ENCODE measurements around the gene DPM2.

Gene DPM2

DNA sequence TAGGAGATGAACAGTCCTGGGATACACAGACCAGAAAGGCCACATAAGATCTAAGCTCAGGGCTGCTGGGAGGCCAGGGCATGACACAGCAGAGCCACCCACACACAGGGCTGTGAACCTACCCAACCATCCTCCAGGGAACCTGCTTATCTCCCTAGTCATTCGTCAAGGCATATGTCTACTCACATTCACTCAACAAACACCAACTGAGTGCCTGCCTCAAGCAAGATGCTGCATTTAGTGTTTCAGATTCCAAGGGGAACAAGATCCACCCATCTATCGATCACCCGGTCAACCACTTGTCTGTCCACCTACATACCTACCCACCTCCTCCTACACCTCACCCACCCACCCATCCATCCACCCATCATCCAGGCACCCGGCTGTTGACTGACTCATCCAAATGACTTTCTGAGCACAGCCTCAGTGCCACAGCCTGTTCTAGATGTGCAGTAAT is 1.9 kb downstream of the DPM2 start:
- no peak for TF ChIP-seq TCF12 (IDR thresholded peaks at IDR 0.05; ENCODE audit: low read depth)
- TF ChIP-seq, protein P1, sequence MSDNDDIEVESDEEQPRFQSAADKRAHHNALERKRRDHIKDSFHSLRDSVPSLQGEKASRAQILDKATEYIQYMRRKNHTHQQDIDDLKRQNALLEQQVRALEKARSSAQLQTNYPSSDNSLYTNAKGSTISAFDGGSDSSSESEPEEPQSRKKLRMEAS (IDR thresholded peaks at IDR 0.05): no peak
- TF ChIP-seq EGR1 (IDR thresholded peaks at IDR 0.05): no peak
- TF ChIP-seq, protein P2, sequence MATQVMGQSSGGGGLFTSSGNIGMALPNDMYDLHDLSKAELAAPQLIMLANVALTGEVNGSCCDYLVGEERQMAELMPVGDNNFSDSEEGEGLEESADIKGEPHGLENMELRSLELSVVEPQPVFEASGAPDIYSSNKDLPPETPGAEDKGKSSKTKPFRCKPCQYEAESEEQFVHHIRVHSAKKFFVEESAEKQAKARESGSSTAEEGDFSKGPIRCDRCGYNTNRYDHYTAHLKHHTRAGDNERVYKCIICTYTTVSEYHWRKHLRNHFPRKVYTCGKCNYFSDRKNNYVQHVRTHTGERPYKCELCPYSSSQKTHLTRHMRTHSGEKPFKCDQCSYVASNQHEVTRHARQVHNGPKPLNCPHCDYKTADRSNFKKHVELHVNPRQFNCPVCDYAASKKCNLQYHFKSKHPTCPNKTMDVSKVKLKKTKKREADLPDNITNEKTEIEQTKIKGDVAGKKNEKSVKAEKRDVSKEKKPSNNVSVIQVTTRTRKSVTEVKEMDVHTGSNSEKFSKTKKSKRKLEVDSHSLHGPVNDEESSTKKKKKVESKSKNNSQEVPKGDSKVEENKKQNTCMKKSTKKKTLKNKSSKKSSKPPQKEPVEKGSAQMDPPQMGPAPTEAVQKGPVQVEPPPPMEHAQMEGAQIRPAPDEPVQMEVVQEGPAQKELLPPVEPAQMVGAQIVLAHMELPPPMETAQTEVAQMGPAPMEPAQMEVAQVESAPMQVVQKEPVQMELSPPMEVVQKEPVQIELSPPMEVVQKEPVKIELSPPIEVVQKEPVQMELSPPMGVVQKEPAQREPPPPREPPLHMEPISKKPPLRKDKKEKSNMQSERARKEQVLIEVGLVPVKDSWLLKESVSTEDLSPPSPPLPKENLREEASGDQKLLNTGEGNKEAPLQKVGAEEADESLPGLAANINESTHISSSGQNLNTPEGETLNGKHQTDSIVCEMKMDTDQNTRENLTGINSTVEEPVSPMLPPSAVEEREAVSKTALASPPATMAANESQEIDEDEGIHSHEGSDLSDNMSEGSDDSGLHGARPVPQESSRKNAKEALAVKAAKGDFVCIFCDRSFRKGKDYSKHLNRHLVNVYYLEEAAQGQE (IDR thresholded peaks at IDR 0.05; ENCODE audit: low read depth): no peak
- no peak for TF ChIP-seq TAF1 (IDR thresholded peaks at IDR 0.05; ENCODE audit: low read depth)
- no peak for TF ChIP-seq CEBPB (IDR thresholded peaks at IDR 0.05)
- TF ChIP-seq CREB1 (IDR thresholded peaks at IDR 0.05; ENCODE audit: low read depth): no peak
- TF ChIP-seq, protein P3, sequence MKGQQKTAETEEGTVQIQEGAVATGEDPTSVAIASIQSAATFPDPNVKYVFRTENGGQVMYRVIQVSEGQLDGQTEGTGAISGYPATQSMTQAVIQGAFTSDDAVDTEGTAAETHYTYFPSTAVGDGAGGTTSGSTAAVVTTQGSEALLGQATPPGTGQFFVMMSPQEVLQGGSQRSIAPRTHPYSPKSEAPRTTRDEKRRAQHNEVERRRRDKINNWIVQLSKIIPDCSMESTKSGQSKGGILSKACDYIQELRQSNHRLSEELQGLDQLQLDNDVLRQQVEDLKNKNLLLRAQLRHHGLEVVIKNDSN (IDR thresholded peaks at IDR 0.05): no peak
- no peak for TF ChIP-seq FOXM1 (IDR thresholded peaks at IDR 0.05; ENCODE audit: borderline replicate concordance, low read depth)
- no peak for TF ChIP-seq RAD21 (IDR thresholded peaks at IDR 0.05; ENCODE audit: low read depth)
- no peak for TF ChIP-seq TEAD4 (IDR thresholded peaks at IDR 0.05)
- TF ChIP-seq ZBTB7A (IDR thresholded peaks at IDR 0.05; ENCODE audit: low read depth): no peak
- no peak for TF ChIP-seq YY1 (IDR thresholded peaks at IDR 0.05; ENCODE audit: low read depth)
- TF ChIP-seq EP300 (IDR thresholded peaks at IDR 0.05; ENCODE audit: borderline replicate concordance): no peak

DNA sequence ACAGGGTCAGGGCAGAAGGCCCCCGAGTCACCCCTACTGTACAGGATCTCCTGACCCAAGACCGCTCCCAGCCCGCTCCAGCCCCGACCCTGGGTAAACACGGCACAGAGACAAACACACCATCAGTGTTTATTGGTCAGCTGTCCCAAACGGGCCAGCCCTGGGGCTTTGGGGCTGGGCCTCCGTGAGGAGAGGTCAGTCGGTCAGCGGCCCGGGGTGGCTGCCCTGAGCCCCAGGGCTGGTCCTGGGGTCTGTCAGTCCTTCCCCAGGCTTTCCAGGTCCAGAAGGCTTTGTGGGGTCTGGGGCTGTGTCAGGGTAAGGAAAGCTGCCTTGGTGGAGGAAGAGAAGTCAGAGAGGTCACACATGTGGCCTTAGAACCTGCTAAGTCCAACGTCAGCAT is 2.7 kb downstream of the DPM2 start:
- no peak for TF ChIP-seq TAF1 (IDR thresholded peaks at IDR 0.05; ENCODE audit: low read depth)
- TF ChIP-seq CREB1 (IDR thresholded peaks at IDR 0.05; ENCODE audit: low read depth): no peak
- TF ChIP-seq, protein P2 (IDR thresholded peaks at IDR 0.05; ENCODE audit: low read depth): no peak
- TF ChIP-seq ZBTB7A (IDR thresholded peaks at IDR 0.05; ENCODE audit: low read depth): no peak

DNA sequence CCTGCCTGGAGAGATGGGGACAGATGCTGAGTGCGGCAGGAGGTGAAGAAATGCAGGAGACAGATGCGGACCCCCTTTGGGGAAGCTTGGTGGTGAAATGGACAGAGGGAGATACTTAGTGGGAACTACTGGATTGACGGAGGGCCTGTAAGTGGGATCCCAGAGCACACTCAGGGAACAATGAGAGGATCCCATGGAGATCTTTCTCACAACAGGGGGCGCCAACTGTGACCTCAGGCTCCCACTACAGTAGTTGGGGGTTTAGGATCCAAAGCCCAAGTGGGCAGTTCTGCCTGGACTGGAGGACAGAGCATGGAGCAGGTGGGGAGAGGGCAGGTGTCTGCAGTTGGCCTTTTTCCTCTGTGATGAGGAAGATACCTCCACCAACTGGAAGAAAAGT is 3.4 kb downstream of the DPM2 start:
- TF ChIP-seq CREB1 (IDR thresholded peaks at IDR 0.05; ENCODE audit: low read depth) (no peak), EGR1 (IDR thresholded peaks at IDR 0.05) (no peak), ZBTB7A (IDR thresholded peaks at IDR 0.05; ENCODE audit: low read depth) (no peak), FOXM1 (IDR thresholded peaks at IDR 0.05; ENCODE audit: borderline replicate concordance, low read depth) (no peak), CEBPB (IDR thresholded peaks at IDR 0.05) (no peak), YY1 (IDR thresholded peaks at IDR 0.05; ENCODE audit: low read depth) (no peak), TCF12 (IDR thresholded peaks at IDR 0.05; ENCODE audit: low read depth) (no peak), TAF1 (IDR thresholded peaks at IDR 0.05; ENCODE audit: low read depth) (no peak), TEAD4 (IDR thresholded peaks at IDR 0.05) (no peak), NFIC (IDR thresholded peaks at IDR 0.05) (no peak), RAD21 (IDR thresholded peaks at IDR 0.05; ENCODE audit: low read depth) (no peak)
- TF ChIP-seq, protein P1 (IDR thresholded peaks at IDR 0.05): no peak
- TF ChIP-seq, protein P2 (IDR thresholded peaks at IDR 0.05; ENCODE audit: low read depth): no peak

DNA sequence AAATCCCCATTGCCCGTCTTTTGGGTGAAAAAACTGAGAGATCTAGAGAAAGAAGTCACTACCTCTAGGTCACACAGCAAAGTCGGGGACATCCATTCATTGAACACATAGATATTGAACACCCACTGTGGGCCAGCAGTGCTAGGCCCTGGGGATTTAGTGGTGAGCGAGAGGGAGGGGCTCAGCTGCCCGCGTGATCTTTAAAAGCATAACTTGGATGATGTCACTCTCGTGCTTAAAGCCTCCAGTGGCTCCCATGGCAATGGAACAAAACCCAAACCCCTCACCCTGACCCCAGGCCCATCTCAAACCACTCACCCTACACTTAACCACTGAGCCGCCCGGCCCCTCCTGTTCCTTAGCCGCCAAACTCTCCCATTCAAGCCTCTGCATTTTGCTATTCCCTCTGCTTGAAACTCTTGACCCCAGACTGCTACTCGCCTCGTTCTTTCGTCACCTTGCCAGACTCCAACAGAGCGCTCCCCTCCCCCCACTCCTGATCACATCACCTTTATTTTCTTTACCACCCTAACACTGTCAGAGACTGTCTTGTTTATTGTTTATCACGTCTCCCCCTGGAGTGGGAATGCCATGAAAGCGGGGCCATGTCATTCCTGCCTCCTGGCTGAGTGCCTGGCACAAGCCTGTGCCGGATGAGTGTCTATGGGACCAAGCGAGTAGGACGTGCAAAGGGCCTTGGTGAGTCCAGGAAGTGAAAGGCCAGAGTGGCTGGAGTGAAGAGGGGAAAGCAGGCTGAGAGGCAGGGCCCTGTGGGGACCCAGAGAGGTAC is 6.4 kb downstream of the DPM2 start:
- no peak for TF ChIP-seq NFIC (IDR thresholded peaks at IDR 0.05)
- TF ChIP-seq TAF1 (IDR thresholded peaks at IDR 0.05; ENCODE audit: low read depth): no peak
- 0 out of 2 replicates have a peak, but pooled peaks have one; percentile 13 for TF ChIP-seq CEBPB (IDR thresholded peaks at IDR 0.05)
- no peak for TF ChIP-seq FOXM1 (IDR thresholded peaks at IDR 0.05; ENCODE audit: borderline replicate concordance, low read depth)
- TF ChIP-seq CREB1 (IDR thresholded peaks at IDR 0.05; ENCODE audit: low read depth): no peak
- TF ChIP-seq, protein P3 (IDR thresholded peaks at IDR 0.05): peak; percentile 60
